Tibial artery (tissue), 4 donors: ENCODE data around the gene ARL8A.

Experiments
- DNase-seq, 2 donors: peaks; one replicate each; pipeline ENCODE4 v3.0.0-alpha.2; 2019
- H3K27ac ChIP-seq, 2 donors: fragments of 200-600 bp; sonication (generic) in 1 of 2; 1 replicate in 1 of 2; 2 replicates in 1 of 2; pipeline ENCODE4 v1.5.1; 2018 to 2019; ENCODE audit warnings: mild to moderate bottlenecking in 1 of 2
- H3K27me3 ChIP-seq, 2 donors: fragments of 200-600 bp; sonication (generic) in 1 of 2; one replicate each; pipeline versions ENCODE4 v1.5.1 to v1.6.0; 2016 to 2019
- H3K36me3 ChIP-seq, 3 donors: fragments of 200-600 bp; sonication (generic) in 2 of 3; one replicate each; pipeline ENCODE4 v1.5.1; 2016 to 2019; ENCODE audit warnings: mild to moderate bottlenecking in 2 of 3
- H3K4me1 ChIP-seq, 4 donors: fragments of 200-600 bp; sonication (generic) in 2 of 4; 1 replicate in 3 of 4; 2 replicates in 1 of 4; pipeline ENCODE4 v1.5.1; 2016 to 2019
- H3K4me3 ChIP-seq, 2 donors: fragments of 200-600 bp; sonication (generic) in 1 of 2; 1 replicate in 1 of 2; 2 replicates in 1 of 2; pipeline ENCODE4 v1.5.1; 2018 to 2019; ENCODE audit warnings: mild to moderate bottlenecking in 2 of 2
- H3K9me3 ChIP-seq, 3 donors: fragments of 200-600 bp; sonication (generic) in 1 of 3; one replicate each; pipeline ENCODE4 v1.5.1; 2016 to 2019
- intact Hi-C: fragments of 100-400 bp; cut with DNase I; formaldehyde crosslinking; loops from one replicate; pipeline ENCODE4 v1.15.0; 2023; ENCODE audit warnings: low total_unique reads
- TF ChIP-seq, protein P1 (sequence below), 2 experiments: fragments of 200-600 bp in 1 of 2; fragments of 450-650 bp in 1 of 2; IDR thresholded peaks; one replicate each; pipeline ENCODE4 v1.5.1; 2017 to 2019; ENCODE audit warnings: antibody characterized with exemption in 2 of 2, mild to moderate bottlenecking in 1 of 2, moderate library complexity in 1 of 2

ARL8A gene

DNA sequence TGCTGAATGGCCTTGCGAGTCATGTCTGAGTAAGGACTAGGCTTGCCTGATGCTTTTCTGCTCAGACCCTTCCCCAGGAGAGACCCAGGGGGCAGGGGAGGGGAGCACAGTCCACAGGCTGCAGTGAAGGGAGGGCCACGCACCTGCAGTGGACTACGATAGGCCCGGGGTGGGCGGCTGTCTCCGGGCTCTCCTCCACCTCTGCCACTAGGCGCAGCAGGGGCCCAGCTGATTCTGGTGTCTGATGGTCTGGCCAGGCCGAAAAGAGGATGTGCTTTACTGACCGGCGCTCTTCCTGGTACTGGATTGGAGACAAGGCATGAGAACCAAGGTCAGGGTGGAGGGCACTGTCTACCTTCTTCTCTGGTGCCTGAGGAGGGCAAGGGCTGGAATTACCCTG, 7.9 kb upstream of the ARL8A start:
- peaks cover 0 to 11% (median 2%) of the 10 kb centered on the region in 4 donors for H3K4me1 ChIP-seq
- DNase-seq, result no peak
- no peaks in the 10 kb centered on the region for H3K9me3 ChIP-seq
- intact Hi-C loops, result no loop called here
- H3K27ac ChIP-seq, result no peak overlapping the region
- peaks cover 0 to 11% of the 10 kb centered on the region in 2 donors for H3K27me3 ChIP-seq
- H3K36me3 ChIP-seq, result no peaks in the 10 kb centered on the region
- H3K4me3 ChIP-seq, result no peak overlapping the region
- TF ChIP-seq, protein P1, sequence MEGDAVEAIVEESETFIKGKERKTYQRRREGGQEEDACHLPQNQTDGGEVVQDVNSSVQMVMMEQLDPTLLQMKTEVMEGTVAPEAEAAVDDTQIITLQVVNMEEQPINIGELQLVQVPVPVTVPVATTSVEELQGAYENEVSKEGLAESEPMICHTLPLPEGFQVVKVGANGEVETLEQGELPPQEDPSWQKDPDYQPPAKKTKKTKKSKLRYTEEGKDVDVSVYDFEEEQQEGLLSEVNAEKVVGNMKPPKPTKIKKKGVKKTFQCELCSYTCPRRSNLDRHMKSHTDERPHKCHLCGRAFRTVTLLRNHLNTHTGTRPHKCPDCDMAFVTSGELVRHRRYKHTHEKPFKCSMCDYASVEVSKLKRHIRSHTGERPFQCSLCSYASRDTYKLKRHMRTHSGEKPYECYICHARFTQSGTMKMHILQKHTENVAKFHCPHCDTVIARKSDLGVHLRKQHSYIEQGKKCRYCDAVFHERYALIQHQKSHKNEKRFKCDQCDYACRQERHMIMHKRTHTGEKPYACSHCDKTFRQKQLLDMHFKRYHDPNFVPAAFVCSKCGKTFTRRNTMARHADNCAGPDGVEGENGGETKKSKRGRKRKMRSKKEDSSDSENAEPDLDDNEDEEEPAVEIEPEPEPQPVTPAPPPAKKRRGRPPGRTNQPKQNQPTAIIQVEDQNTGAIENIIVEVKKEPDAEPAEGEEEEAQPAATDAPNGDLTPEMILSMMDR (IDR thresholded peaks at IDR 0.05), result no peak

DNA sequence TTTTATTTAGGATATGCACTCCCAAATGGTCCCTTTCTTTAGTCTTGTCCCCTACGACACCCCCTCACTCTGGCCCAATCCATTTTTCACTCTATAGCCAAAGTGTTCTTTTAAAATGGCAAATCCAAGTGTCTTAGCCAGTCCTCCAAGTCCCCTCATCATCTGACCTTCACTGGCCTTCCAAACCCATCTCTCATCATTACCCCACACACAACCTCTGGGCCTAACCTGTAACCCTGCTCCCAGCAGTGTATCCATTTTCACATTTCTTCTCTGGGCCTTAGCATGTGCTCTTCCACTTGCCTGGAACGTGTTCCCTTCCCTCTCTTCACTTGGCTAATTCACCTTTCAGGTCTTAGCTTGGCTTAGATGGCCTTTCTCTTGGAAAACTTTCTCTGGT, 6.5 kb upstream of the ARL8A start:
- Histone ChIP-seq H3K27me3 (peaks cover 0 to 11% of the 10 kb centered on the region in 2 donors), H3K4me1 (peaks cover 0 to 11% (median 2%) of the 10 kb centered on the region in 4 donors), H3K4me3 (no peak overlapping the region), H3K27ac (no peak overlapping the region), H3K36me3 (no peaks in the 10 kb centered on the region), H3K9me3 (no peaks in the 10 kb centered on the region)
- no peak for DNase-seq
- TF ChIP-seq, protein P1 (IDR thresholded peaks at IDR 0.05), result no peak
- intact Hi-C loops, result no loop called here

DNA sequence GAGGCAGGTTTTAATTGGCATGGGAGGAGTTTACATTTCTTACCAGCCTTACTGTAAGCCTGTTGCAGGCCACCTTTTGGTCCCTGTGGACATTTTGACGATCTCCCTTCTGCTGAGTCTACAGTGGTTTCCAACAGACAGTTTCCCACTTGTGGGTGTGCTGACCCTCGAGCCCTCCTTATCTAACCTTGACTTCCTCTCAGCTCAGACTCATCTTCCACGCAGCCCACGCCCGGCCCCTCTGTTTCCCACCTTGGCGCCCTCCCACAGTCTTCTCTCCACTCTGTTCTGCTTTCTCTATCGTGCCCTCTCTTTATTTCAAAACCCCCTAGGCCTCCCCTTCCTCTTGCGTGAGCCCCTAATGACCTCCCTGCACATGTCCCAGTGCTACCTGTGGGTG, 6.1 kb upstream of the ARL8A start:
- Histone ChIP-seq H3K4me1 (peaks cover 0 to 11% (median 2%) of the 10 kb centered on the region in 4 donors), H3K9me3 (no peaks in the 10 kb centered on the region), H3K27me3 (peaks cover 0 to 11% of the 10 kb centered on the region in 2 donors), H3K4me3 (no peak overlapping the region), H3K27ac (no peak overlapping the region), H3K36me3 (no peaks in the 10 kb centered on the region)
- intact Hi-C loops, result no loop called here
- TF ChIP-seq, protein P1 (IDR thresholded peaks at IDR 0.05), result no peak
- no peak for DNase-seq

- no peak overlapping the region for H3K4me3 ChIP-seq
- no peaks in the 10 kb centered on the region for H3K9me3 ChIP-seq
- intact Hi-C loops, result no loop called here
- DNase-seq, result no peak
- H3K27me3 ChIP-seq, result peaks cover 0 to 11% of the 10 kb centered on the region in 2 donors
- H3K36me3 ChIP-seq, result no peaks in the 10 kb centered on the region
- H3K4me1 ChIP-seq, result peaks cover 0 to 11% (median 3%) of the 10 kb centered on the region in 4 donors
- H3K27ac ChIP-seq, result no peak overlapping the region
- TF ChIP-seq, protein P1 (IDR thresholded peaks at IDR 0.05), result no peak
Measured at GRCh38 chr1:202150187-202150586, 5.7 kb upstream of the ARL8A start.

- H3K27ac ChIP-seq, result no peak overlapping the region
- TF ChIP-seq, protein P1 (IDR thresholded peaks at IDR 0.05), result no peak
- intact Hi-C loops, result loop anchor here (10.0 kb wide), 1 partner anchor 265 kb away; the partner anchor contains the start of gene SHISA4
- peaks cover 0 to 6% (median 3%) of the 10 kb centered on the region in 4 donors for H3K4me1 ChIP-seq
- H3K9me3 ChIP-seq, result no peaks in the 10 kb centered on the region
- peaks cover 0 to 11% of the 10 kb centered on the region in 2 donors for H3K27me3 ChIP-seq
- DNase-seq, result no peak
- no peak overlapping the region for H3K4me3 ChIP-seq
- no peaks in the 10 kb centered on the region for H3K36me3 ChIP-seq
Measured at GRCh38 chr1:202149566-202149965, 5.0 kb upstream of the ARL8A start.

DNA sequence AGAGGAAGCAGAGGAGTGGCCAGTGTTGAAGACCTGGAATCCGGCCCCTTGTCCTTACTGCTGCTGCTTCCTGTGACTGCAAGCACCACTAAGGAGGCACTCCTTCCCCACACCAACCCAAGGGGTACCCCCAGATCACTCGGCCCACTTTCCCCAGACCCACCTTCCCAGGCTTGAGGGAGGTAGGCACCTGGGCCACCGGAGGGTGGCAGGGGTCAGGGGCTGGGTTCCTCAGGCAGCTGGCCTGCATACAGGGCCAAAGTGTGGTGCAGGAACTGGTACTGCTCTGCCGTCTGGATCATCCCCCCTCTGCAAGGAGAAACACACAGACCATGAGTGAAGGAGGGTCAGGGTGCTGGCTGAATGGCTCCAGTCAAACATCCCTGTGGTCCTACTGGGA, 3.9 kb upstream of the ARL8A start:
- intact Hi-C loops, result loop anchor here (10.0 kb wide), 1 partner anchor 264 kb away; the partner anchor contains the start of gene SHISA4
- DNase-seq, result no peak
- no peak overlapping the region for H3K27ac ChIP-seq
- H3K27me3 ChIP-seq, result peaks cover 0 to 3% of the 10 kb centered on the region in 2 donors
- H3K4me3 ChIP-seq, result no peak overlapping the region
- H3K4me1 ChIP-seq, result peaks cover 0 to 7% (median 3%) of the 10 kb centered on the region in 4 donors
- no peaks in the 10 kb centered on the region for H3K9me3 ChIP-seq
- H3K36me3 ChIP-seq, result no peaks in the 10 kb centered on the region
- TF ChIP-seq, protein P1 (IDR thresholded peaks at IDR 0.05), result no peak
